Activated naive CD8-positive, alpha-beta T cell treated with anti-CD3 and anti-CD28 coated beads, Interleukin-2, amount 50 U/mL, for 24 hours (primary cell): ENCODE results near the gene PLA2G1B.

Source experiments
- ATAC-seq: fragments of 150-1000 bp; cut with Tn5 transposase; one replicate; pipeline ENCODE4 v1.10.0; 2021
- DNase-seq: peaks from one replicate; pipeline ENCODE4 v3.0.0; 2021
- H3K27ac Mint-ChIP-seq: one replicate; pipeline ENCODE4 v1.8.0; 2021; ENCODE audit warnings: mild to moderate bottlenecking, mixed read lengths
- H3K27me3 Mint-ChIP-seq: one replicate; pipeline ENCODE4 v1.8.0; 2021; ENCODE audit warnings: mixed read lengths
- H3K36me3 Mint-ChIP-seq: one replicate; pipeline ENCODE4 v1.8.0; 2021; ENCODE audit warnings: low read depth, mixed read lengths
- H3K4me1 Mint-ChIP-seq: one replicate; pipeline ENCODE4 v1.8.0; 2021; ENCODE audit warnings: mixed read lengths
- H3K4me3 Mint-ChIP-seq: one replicate; pipeline ENCODE4 v1.8.0; 2021; ENCODE audit warnings: mild to moderate bottlenecking, moderate library complexity, mixed read lengths
- H3K9me3 Mint-ChIP-seq: one replicate; pipeline ENCODE4 v1.8.0; 2021; ENCODE audit warnings: mixed read lengths

Gene PLA2G1B

GRCh38 chr12:120327593-120327992 lies at the start of gene PLA2G1B:
Gene PLA2G1B (minus strand): TSS chr12:120327779. CDS start chr12:120327753, 26 bp downstream.
- Mint-ChIP-seq H3K36me3 (no peaks in the 10 kb centered on the region), H3K27me3 (peaks cover 2% of the 10 kb centered on the region), H3K4me1 (peaks cover 6% of the 10 kb centered on the region), H3K27ac (no peak within 1 kb of the TSS), H3K9me3 (no peaks in the 10 kb centered on the region), H3K4me3 (no peak within 1 kb of the TSS)
- DNase-seq, result no peak
- no peak for ATAC-seq

GRCh38 chr12:120376934-120377572 lies 49.5 kb upstream of the PLA2G1B start:
- Mint-ChIP-seq H3K36me3 (no peaks in the 10 kb centered on the region), H3K4me3 (no peak overlapping the region), H3K27me3 (peaks cover 62% of the 10 kb centered on the region), H3K27ac (no peak overlapping the region), H3K4me1 (no peaks in the 10 kb centered on the region), H3K9me3 (no peaks in the 10 kb centered on the region)
- ATAC-seq (no peak), DNase-seq (no peak)

DNA sequence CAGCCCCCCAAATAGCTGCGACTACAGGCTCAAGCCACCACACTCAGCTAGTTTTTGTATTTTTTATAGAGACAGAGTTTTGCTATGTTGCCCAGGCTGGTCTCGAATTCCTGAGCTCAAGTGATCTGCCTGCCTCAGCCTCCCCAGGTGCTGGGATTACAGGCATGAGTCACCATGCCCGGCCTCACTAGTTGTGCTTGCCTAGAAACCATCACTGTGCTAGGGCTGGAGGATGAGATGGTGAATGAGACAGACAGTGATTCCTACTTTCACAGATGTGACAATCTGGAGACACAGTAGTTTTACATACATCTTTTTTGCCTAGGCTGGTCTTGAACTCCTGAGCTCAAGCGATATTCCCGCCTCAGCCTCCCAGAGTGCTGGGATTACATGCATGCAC lies 48.8 kb upstream of the PLA2G1B start:
- no peaks in the 10 kb centered on the region for H3K36me3 Mint-ChIP-seq
- H3K9me3 Mint-ChIP-seq, result no peaks in the 10 kb centered on the region
- no peak overlapping the region for H3K4me3 Mint-ChIP-seq
- no peaks in the 10 kb centered on the region for H3K4me1 Mint-ChIP-seq
- DNase-seq (no peak), ATAC-seq (no peak)
- H3K27ac Mint-ChIP-seq, result no peak overlapping the region
- peaks cover 62% of the 10 kb centered on the region for H3K27me3 Mint-ChIP-seq

DNA sequence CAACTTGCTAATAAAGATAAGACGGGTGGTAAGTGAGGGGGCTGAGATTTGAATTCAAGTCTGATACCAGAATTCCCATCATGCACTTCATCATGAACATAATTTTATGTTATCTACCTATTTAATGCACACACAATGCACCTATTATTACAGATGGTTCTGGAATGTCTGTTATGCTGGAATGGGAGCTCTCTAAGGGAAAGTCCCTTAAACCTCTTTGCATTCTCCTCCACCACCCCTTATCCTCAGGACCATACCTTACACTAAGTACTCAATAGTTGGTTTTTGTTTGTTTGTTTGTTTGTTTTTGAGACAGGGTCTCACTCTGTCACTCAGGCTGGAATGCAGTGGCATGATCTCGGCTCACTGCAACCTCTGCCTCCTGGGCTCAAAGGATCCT lies 48.4 kb upstream of the PLA2G1B start:
- no peaks in the 10 kb centered on the region for H3K4me1 Mint-ChIP-seq
- DNase-seq, result no peak
- H3K4me3 Mint-ChIP-seq, result no peak overlapping the region
- no peak overlapping the region for H3K27ac Mint-ChIP-seq
- H3K27me3 Mint-ChIP-seq, result peaks cover 63% of the 10 kb centered on the region
- no peaks in the 10 kb centered on the region for H3K36me3 Mint-ChIP-seq
- no peak for ATAC-seq
- no peaks in the 10 kb centered on the region for H3K9me3 Mint-ChIP-seq

DNA sequence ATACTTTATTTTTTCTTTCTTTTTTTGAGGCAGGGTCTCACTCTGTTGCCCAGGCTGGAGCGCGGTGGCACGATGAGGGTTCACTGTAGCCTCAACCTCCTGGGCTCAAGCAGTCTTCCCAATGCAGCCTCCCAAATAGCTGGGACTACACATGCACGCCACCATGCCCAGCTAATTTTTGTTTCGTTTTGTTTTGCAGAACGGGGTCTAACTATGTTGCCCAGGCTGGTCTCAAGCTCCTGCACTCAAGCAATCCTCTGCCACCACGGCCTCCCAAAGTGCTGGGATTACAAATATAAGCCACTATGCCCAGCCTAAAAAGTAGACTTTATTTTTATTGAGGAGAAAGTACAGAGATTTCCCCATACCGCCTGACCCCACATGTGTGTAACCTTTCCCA lies 46.1 kb upstream of the PLA2G1B start:
- H3K27me3 Mint-ChIP-seq, result peaks cover 76% of the 10 kb centered on the region
- H3K9me3 Mint-ChIP-seq, result no peaks in the 10 kb centered on the region
- no peak for ATAC-seq
- no peaks in the 10 kb centered on the region for H3K36me3 Mint-ChIP-seq
- no peak overlapping the region for H3K27ac Mint-ChIP-seq
- no peak for DNase-seq
- H3K4me1 Mint-ChIP-seq, result peaks cover 9% of the 10 kb centered on the region
- H3K4me3 Mint-ChIP-seq, result no peak overlapping the region

DNA sequence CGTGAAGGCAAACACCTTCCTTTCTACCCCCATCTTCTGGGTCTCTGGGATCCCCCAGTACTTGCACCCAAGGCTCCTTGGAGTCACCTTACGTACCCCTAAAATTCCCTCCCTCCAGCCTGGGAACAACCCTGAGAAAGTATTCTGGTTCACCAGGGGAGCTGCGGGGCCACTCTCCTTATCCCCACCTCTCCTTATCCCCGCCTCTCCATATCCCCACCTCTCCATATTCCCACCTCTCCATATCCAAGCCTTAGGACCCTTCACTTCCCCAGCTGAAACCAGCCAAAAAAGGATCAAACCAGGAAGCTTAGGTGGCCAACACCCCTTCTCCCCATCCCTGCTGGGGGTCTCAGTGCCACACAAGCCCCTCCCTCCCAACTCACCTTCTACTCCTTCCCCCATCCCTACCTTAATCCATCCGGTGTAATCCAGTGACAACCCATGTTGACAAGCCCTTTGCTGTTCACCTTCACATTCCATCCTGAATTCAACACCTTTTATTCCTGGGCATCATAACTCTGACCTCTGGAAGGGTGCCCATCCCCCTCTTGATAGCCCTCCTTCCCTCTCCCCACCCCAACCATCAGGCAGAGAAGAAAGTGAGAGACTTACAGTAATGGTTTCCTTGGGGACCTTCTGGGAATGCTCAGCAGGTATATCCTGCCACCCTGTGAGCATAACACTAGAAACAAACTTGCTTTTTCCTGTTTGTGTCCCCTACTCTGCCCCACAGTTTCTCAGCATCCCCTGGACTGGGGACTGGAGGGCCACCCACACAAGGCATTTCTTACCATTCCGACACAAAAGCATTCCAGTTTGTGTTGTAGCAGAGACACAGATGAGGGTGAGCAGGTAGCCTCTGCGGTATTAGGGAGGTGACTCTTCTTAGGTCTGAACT lies 43.0 kb upstream of the PLA2G1B start:
- peaks cover 17% of the 10 kb centered on the region for H3K4me1 Mint-ChIP-seq
- H3K27ac Mint-ChIP-seq, result no peak overlapping the region
- DNase-seq (no peak), ATAC-seq (no peak)
- peak overlapping the region; percentile 59 for H3K4me3 Mint-ChIP-seq
- H3K9me3 Mint-ChIP-seq, result no peaks in the 10 kb centered on the region
- H3K27me3 Mint-ChIP-seq, result peaks cover 81% of the 10 kb centered on the region
- H3K36me3 Mint-ChIP-seq, result no peaks in the 10 kb centered on the region

DNA sequence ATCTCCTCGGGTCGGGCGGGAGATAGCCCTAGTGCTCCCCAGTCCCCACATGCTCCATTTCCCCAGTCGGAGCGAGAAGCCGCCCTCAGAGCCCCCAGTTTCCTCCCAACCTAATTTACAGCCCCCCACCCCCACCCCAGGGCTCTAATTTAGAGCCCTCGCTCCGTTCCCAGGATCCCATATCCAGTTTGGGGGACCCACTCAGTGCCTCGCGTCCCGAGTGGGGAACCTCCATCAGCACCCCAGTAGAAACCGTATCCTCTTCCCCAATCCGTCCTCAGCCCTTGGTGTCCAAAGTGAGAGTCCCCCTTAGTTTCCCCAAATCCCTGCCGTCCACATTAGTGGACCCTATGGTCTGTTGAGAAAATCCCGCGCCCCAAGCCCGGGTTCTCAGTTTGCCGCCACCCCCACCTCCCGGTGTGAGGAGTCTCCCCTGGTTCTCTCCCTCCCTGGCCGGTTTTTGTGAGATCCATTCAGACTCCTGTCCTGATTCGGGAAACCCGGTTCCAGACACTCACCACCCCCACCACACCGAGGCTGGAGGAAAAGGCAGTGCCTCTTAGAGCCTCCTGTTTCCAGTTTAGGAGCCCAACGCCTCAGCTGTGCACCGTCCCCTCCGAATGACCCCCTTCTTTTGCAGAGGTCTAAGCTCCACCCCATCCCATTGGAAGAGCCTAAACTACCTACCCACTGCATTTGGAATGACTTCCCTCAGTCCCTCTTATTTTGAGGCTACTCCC lies 42.2 kb upstream of the PLA2G1B start:
- Mint-ChIP-seq H3K27me3 (peaks cover 79% of the 10 kb centered on the region), H3K4me3 (peak overlapping the region; percentile 59), H3K36me3 (no peaks in the 10 kb centered on the region), H3K4me1 (peaks cover 17% of the 10 kb centered on the region), H3K9me3 (no peaks in the 10 kb centered on the region), H3K27ac (no peak overlapping the region)
- DNase-seq, result no peak
- no peak for ATAC-seq

- no peak for ATAC-seq
- Mint-ChIP-seq H3K27me3 (peaks cover 75% of the 10 kb centered on the region), H3K4me1 (peaks cover 17% of the 10 kb centered on the region), H3K9me3 (no peaks in the 10 kb centered on the region), H3K27ac (no peak within 1 kb of the TSS), H3K4me3 (peak within 1 kb of the TSS; percentile 59), H3K36me3 (no peaks in the 10 kb centered on the region)
- DNase-seq, result no peak
These were observed 41.4 kb upstream of the PLA2G1B start, which contains the start of gene MSI1 for GRCh38 chr12:120368789-120369602. Gene MSI1 (minus strand): TSS chr12:120369164. CDS start chr12:120369091, 73 bp downstream.

DNA sequence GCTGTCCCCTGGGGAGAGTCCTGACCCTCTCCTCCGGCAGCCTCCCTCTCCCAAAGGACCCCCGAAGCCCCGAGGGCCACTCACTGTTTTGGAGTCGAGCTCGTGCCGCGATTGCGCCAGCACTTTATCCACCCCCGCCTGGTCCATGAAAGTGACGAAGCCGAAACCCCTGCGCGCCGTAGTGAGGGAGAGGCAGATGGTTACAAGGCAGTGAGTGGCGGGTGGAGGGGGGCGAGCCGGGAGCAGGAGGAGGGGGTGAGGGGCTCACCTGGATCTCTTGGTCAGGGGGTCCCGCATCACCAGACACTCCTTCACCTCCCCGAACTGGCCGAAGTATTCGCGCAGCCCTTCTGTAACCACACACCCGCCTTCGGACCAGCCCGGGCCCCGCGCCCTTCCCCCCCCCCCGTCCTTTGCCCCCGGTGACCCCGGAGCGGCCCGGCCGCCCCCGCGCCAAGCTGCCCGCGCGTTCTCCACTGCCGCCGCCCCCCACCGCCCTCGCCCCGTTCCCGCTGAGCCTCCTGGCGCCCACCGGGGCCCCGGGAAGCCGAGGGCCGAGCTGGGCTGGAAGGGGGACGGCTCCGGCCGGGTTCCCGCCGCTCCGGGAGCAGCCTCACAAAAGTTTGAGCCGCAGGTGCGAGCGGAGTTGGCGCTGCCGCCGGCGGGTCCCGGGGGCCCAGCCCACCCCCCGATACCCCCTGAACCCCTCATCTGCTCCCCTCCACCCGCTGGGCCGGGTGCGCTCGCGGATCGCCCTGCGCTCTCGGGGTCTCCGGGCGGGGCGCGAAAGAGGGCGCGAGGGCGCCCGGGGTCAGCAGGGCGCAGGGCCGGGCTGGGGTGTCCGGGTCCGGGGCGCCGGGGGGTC lies 40.6 kb upstream of the PLA2G1B start:
- Mint-ChIP-seq H3K4me1 (peaks cover 17% of the 10 kb centered on the region), H3K27me3 (peaks cover 81% of the 10 kb centered on the region), H3K36me3 (no peaks in the 10 kb centered on the region), H3K9me3 (no peaks in the 10 kb centered on the region), H3K27ac (no peak overlapping the region), H3K4me3 (peak overlapping the region; percentile 45)
- peak; percentile 55 for ATAC-seq
- peak; percentile 41 for DNase-seq

DNA sequence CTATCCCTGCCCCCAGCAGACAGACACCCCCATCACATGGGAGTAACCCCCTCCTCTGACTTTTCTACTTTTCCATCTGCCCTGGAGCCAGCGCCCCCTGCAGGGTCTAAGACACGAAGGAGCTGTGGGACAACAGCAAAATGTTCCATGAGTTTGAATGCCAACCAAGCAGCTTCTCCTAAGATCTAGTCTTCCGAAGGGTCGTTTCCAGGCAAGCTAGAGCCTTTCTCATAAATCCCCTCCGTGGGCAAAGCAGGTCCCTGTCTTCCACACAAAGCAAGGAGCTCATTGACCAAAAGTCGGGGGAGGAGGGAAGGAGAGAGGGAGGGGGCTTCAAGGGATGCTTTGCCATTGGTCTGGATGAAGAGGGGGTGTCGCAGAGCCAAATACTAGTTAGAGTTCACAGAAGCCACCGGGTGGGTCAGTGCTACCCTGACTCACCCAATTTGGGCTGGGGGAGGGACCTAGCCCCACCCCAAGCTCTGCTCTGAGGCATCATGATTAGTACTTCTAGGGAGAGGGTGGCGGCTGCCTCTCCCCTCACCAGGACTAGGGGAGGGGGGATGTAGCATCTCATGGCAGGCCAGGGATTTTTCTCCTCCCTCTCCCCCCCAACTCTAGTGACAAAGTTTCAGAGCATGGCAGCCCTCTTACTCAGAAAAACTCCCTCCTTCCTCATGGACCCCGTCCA lies 39.8 kb upstream of the PLA2G1B start:
- Mint-ChIP-seq H3K4me3 (peak overlapping the region; percentile 45), H3K9me3 (no peaks in the 10 kb centered on the region), H3K36me3 (no peaks in the 10 kb centered on the region), H3K27ac (no peak overlapping the region), H3K27me3 (peaks cover 79% of the 10 kb centered on the region), H3K4me1 (peaks cover 17% of the 10 kb centered on the region)
- ATAC-seq (no peak), DNase-seq (no peak)

DNA sequence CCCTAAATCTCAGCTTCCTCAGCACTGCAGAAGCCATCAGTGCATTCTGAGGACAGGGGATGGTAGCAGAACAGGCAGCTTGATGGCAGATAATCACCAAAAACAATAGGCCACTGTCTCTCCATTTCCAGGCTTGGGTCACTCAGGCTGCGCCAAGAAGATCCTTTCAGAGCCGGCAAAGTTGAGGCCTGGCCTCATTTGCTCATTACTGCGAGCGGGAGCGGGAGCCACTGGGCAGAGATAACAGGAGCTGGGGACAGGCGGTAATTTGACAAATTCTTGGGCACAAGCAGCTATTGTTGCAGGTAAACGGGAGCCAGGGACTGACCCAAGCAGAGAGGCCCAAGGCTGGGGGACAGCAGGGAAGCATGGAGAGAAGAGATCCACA lies 39.3 kb upstream of the PLA2G1B start:
- Mint-ChIP-seq H3K4me1 (peaks cover 20% of the 10 kb centered on the region), H3K27ac (no peak overlapping the region), H3K27me3 (peaks cover 80% of the 10 kb centered on the region), H3K36me3 (no peaks in the 10 kb centered on the region), H3K9me3 (no peaks in the 10 kb centered on the region), H3K4me3 (no peak overlapping the region)
- ATAC-seq (no peak), DNase-seq (no peak)

DNA sequence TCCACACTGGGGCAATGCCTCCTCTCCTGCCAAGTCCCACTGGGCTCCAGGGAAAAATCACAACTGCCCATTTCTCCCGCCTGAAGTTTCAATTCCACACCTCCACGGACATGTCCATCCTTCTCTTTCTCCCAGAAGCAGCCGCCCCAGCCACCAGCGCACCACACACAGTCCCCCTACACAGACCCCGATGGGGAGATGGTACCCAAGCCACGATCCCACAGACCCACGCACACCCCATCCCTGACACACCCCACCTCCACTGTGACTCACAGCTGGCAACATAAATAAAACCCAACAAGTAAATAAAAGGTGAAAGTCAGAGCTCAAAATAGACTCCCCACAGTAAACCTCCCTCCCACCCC lies 38.7 kb upstream of the PLA2G1B start:
- H3K27ac Mint-ChIP-seq, result no peak overlapping the region
- peaks cover 20% of the 10 kb centered on the region for H3K4me1 Mint-ChIP-seq
- peaks cover 75% of the 10 kb centered on the region for H3K27me3 Mint-ChIP-seq
- H3K4me3 Mint-ChIP-seq, result no peak overlapping the region
- no peaks in the 10 kb centered on the region for H3K36me3 Mint-ChIP-seq
- no peaks in the 10 kb centered on the region for H3K9me3 Mint-ChIP-seq
- no peak for ATAC-seq
- DNase-seq, result no peak
